ENCODE measurements around the gene CYP4F11.
"Not testable (repeated sequence)": the region's sequence is repeated elsewhere in the genome, so short reads cannot be mapped to it uniquely, and the experiment has no call there.

Gene CYP4F11

GRCh38 chr19:15919243-15919642 lies 15.1 kb downstream of the CYP4F11 start:
- DNase-seq, result no peak

- no peak for DNase-seq
Observed at GRCh38 chr19:15915109-15915508, 19.2 kb downstream of the CYP4F11 start.

- no peak for DNase-seq
Observed at GRCh38 chr19:15913830-15914229, 20.5 kb downstream of the CYP4F11 start.

GRCh38 chr19:15913384-15913783 lies 20.9 kb downstream of the CYP4F11 start:
- no peak for DNase-seq

DNA sequence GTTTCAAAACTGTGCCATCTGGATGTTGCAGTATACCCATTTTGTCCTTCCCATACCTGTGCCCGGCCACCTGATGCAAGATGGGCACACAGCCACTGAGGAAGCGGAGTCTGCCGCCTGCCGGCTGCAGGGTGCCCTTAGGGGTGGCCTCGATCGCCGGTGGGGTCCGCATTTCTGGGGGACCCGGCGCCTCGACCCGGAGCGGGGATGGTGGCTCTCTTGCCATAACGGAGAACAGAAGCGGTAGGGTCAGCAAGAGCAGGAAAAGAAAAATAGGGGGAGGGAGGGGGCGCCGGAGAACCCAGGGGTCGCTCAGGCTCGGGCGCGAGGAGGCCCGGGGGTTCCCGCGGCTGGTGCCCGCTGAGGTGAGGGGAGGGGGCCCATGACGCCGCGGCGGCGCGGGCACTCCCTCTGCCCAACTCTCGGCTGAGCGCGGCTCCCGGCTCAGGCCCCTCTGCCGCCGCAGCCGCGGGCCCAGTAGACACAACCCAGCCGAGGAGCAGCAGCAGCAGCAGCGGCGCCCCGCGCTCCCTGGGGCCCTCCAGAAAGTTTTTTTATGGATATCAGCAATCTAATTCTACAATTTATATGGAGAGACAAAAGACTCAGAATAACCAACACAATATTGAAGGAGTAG lies 22.6 kb downstream of the CYP4F11 start:
- no peak for DNase-seq

GRCh38 chr19:15905026-15905425 lies 29.3 kb downstream of the CYP4F11 start:
- DNase-seq, result no peak

GRCh38 chr19:15902898-15903297 lies 31.4 kb downstream of the CYP4F11 start:
- not testable (repeated sequence) for DNase-seq

- no peak for DNase-seq
Observed at GRCh38 chr19:15902254-15902653, 32.1 kb downstream of the CYP4F11 start.

DNA sequence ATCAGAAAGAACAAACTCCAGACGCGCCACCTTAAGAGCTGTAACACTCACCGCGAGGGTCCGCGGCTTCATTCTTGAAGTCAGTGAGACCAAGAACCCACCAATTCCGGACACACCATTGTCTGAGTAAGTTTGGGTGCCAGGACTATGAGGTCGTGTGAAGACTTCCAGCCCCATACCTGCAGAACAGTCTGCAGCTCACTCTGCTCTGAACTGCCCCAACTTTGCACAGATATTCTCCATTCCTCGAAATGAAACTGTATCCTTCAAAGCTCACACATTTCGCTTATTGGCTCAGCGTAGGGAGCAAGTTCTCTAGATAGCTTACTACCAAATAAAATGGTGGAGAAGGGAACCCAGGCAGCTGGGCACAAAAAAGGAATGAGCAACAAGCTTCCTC lies 33.8 kb downstream of the CYP4F11 start:
- no peak for DNase-seq

GRCh38 chr19:15900032-15900431 lies 34.3 kb downstream of the CYP4F11 start:
- DNase-seq, result not testable (repeated sequence)

DNA sequence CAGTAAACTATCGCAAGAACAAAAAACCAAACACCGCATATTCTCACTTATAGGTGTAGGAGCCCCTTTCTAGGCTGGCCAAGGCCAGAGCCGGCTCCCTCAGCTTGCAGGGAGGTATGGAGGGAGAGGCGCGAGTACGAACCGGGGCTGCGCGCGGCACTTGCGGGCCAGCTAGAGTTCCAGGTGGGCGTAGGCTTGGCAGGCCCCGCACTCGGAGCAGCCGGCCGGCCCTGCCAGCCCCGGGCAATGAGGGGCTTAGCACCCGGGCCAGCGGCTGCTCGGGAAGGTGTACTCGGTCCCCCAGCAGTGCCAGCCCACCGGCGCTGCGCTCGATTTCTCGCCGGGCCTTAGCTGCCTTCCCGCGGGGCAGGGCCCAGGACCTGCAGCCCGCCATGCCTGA lies 34.8 kb downstream of the CYP4F11 start:
- not testable (repeated sequence) for DNase-seq

DNA sequence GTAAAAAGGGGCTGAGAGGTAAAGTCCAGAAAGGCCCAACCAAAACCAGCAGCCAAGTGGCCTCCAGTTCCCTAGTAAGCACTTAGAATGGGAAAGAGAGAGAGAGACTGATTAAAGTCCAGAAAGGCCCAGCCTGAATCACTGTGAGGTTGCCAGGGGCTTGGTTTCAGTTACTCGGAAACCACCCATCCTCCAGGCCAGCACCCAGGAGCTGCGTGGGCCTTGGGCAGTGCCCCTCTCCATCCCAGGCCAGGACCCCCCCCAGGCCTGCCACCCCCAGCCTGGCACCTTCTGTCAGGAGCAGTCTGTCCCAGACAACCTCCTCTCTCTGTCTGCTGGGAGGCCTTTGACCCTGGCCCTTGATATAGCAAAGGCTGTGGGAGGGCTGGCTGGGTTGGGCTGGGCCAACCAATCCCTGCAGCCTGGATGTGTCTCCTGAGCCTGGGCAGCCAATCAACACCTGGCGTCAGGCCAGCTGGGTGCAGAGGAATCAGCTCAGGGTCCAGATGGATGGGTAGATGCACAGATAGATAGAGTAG lies 36.5 kb downstream of the CYP4F11 start, which contains the start of gene CYP4F2:
TSS of gene CYP4F2 (minus strand) at position 337 of the 539 bp plus-strand sequence. CDS start 463 bp downstream, outside the sequence.
- DNase-seq, result no peak

DNA sequence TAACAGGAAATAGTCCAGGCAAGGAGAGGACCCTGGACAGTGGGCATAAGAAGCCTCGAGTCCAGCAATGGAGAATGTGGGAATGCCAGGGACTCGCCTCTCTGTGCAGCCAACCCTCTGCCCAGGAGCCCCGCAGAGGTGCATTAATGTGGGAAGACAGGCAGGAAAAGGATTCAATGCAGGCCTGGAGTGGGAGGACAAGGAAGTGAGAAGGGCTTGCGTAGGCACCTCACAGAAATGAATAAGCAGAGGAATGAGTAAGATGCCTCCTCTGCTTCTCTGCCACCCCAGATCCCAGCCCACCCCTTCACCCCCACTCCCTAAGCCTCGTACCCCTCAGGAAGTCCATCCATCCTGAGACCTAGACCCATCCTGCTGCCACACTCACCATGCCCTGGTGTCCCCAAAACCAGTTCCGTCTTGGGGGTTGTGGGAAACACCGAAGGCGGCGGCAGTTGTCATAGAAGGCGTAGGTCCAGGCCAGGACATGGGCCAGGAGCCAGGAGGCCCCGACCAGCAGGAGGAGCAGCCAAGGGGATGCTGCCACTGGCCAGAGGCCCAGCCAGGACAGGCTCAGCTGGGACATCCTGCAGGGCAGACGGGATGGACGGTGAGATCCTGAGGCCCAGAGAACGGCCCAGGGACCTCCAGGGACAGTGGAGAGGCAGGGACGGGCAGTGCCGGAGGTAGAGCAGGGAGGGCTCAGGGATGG lies 37.1 kb downstream of the CYP4F11 start:
- peak in 1 of 2 donors; percentile 10 for DNase-seq

DNA sequence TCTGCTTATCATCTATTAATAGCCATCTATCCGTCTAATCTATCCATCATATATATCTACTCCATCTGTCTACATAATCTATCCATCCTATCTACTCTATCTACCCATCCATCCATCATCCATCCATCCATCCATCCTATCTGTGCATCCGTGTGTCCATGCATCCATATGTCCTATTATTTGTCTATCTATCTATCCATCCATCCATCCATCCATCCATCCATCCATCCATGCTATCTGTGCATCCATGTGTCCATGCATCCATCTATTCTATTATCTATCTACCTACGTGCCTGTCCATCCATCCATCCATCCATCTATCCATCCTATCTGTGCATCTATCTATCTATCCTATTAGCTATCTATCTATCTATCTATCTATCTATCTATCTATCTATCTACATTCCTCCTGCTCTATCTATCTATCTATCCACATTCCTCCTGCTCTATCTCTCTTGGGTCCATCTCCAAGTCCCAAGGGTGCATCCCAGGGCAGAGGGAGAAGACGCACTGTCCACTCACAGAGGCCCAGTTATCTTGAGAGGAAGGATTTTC lies 38.4 kb downstream of the CYP4F11 start:
- no peak for DNase-seq

GRCh38 chr19:15894359-15894758 lies 40.0 kb downstream of the CYP4F11 start:
- no peak for DNase-seq

- DNase-seq, result no peak
Observed at GRCh38 chr19:15893477-15893876, 40.9 kb downstream of the CYP4F11 start.

DNA sequence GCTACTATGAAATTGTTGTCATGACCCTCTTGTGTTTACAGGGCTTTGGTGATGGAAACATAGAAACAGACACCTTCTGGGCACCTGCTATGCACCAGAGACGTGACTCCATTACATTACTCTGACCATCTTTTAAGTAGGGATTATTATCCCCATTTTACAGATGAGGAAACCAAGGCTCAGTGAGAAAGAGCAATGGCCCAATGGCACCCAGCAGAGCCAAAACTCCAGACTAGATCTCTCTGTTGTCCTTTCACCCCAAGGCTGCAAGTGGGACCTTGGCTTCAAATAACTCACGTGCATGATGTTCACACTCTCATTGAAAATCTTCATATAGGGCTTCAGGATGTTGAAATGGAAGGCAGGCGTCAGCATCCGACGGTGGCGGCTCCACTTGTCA lies 42.3 kb downstream of the CYP4F11 start:
- no peak for DNase-seq

GRCh38 chr19:15891434-15891833 lies 42.9 kb downstream of the CYP4F11 start:
- DNase-seq, result no peak

DNA sequence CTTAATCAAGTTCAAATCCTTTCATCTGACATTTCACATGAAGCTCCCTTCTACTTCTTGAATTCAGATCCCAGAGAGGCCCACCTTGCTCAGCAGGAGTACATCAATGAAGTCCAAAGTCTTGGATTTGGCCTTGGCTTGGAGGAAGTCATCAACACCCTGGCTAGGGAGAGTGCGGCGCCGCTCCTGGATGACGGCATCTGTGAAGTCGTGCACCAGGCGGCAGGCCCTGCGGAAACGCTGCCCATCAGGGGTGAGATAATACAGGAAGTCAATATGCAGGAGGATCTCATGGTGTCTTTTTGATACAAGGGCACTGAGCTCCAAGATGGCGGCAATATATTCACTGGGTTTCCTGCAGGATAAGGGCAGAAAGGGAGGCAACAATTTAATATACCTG lies 45.0 kb downstream of the CYP4F11 start:
- DNase-seq, result not testable (repeated sequence)

DNA sequence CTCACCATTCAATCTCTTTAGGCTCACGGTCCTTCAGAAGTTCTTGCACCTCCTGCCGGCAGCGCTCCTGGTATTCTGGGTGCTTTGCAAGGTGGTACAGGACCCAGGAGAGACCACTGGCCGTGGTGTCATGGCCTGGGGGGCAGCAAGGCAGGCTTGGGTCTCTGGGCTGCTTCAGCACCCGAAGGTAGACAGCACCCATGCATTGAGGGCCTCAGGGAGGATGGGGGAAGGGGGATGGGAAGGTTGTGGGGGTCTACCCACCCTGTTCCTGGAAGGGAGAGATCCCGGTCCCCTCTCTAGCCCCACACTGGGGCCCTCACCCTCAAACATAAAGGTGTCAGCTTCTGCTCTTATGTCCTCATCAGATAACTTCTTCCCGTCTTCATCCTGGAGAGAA lies 48.4 kb downstream of the CYP4F11 start:
- no peak for DNase-seq

- DNase-seq, result no peak
Observed at GRCh38 chr19:15885167-15885566, 49.2 kb downstream of the CYP4F11 start.

- DNase-seq, result peak in 1 of 2 donors; percentile 19
Observed at GRCh38 chr19:15883329-15883728, 51.0 kb downstream of the CYP4F11 start.

- no peak for DNase-seq
Observed at GRCh38 chr19:15874821-15875474, 59.4 kb downstream of the CYP4F11 start.
